ENCODE measurements around the gene SLC34A2.

DNA sequence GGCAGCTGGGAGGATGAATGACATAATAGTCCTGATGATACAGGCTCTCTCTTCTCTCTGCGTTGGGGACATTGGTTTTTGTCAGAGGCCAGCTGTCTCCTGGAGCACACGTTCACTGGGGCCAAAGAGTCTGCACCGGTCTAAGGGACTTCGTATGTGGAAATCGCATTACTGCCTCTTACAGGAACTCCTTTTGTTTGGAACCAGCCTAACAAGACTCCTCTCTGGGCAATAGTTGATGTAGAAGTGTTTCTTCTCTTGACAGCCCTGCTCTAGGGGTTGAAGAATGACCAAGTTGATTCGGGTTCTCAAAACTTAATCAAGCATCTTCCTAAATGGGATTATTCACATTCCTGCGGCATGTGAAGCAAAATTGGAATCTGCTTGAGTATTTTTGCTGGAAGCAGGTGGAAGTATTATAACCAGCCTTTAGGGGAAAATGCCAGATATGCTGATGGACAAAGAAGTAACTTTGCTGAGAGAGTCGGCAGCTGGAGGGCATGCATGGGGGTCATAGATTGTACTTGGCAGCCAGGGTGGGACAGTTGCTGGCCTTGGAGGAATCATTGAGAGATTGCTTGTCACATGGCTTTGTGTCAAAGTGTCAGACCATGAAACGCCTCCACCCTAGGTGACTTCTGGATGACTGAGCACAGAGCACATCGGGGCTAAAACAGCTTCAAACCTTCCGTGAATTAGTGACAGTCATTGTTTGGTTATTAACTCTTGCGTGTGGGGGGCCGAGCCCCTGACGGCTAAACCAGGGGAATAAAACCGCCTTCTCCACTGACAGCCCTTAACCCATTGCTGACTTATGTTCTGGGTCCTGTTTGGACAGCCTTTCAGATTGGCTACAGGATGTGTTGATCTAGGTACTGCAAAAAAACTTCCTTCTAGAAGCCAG lies 34.4 kb upstream of the SLC34A2 start:
- TF ChIP-seq NFIC (IDR thresholded peaks at IDR 0.05): peak; percentile 55; the same call in 1 of the 2 replicates
- TF ChIP-seq ZBTB7A (IDR thresholded peaks at IDR 0.05; ENCODE audit: low read depth): peak; percentile 72; the same call in 1 of the 2 replicates
- TF ChIP-seq YY1 (IDR thresholded peaks at IDR 0.05; ENCODE audit: low read depth): no peak
- TF ChIP-seq CEBPB (IDR thresholded peaks at IDR 0.05): peak; percentile 5; the same call in 1 of the 2 replicates

All from Ishikawa (cell line).